ENCODE measurements around the gene ODF2.
"Not testable (repeated sequence)": the region's sequence is repeated elsewhere in the genome, so short reads cannot be mapped to it uniquely, and the experiment has no call there.

The ODF2 gene

DNA sequence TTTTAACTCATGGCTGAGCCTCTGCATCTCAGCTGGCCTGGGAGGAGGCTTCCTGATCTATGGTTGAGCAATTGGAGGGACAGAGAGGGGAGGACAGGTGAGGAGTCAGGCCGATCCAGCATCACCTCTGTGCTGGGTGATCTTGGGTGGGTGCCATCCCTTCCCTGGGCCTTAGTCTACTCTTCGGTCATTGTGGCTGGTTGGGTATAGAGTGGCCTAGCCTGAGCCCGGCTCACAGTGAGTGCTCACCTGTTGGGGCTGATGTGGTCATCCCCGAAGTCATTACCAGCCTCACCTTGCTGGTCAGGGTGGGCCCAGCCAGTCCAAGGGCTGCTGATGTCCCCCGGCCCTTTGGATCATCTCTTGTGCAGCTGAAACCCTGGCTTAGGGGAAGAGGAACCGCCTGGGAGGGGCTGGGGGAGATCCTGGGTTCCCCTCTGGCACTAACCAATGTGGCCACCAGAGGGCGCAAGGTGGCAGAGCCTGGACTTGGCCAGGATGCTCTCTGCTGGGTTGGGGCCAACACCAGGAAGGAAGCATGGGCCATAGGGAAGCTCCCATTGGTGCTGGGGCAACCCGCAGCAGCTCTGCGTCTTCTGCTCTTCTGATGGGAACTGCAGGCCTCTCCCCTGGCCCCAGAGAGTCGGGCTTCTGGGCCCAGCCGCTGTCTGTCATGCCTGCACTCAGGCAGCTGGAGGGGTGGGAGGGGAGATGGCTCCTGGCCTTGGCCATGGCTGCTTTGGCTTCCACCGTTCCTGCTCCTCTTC, 17.3 kb upstream of the ODF2 start:
- Histone ChIP-seq H4K8ac (ENCODE audit: low read depth, low read length) (no peak overlapping the region), H4K5ac (ENCODE audit: low read length) (no peak overlapping the region), H3K56ac (ENCODE audit: low read length) (peak overlapping the region; percentile 31), H3K9ac (ENCODE audit: low read length) (no peak overlapping the region), H3K27ac (ENCODE audit: low read depth, low read length) (no peak overlapping the region), H3K79me1 (ENCODE audit: low read length) (no peaks in the 10 kb centered on the region), H3K4me2 (ENCODE audit: low read length) (no peak overlapping the region), H3K27me3 (ENCODE audit: insufficient read depth, low read length, poor library complexity) (no peaks in the 10 kb centered on the region), H3K18ac (ENCODE audit: low read length) (no peak overlapping the region), H3K4me3 (ENCODE audit: low read length) (no peak overlapping the region), H3K36me3 (ENCODE audit: control insufficient read depth, insufficient read depth, low read length) (no peaks in the 10 kb centered on the region), H3K4ac (ENCODE audit: low read depth, low read length) (no peak overlapping the region), H3K23ac (ENCODE audit: low read length) (no peak overlapping the region), H3K4me1 (ENCODE audit: control insufficient read depth, low read depth, low read length) (no peaks in the 10 kb centered on the region), H2BK5ac (ENCODE audit: low read length) (no peak overlapping the region), H2BK15ac (replicated peaks; ENCODE audit: low read depth) (no peak overlapping the region), H3K79me2 (ENCODE audit: control insufficient read depth, insufficient read depth, low read length) (no peaks in the 10 kb centered on the region), H2BK120ac (ENCODE audit: low read depth, low read length) (no peak overlapping the region), H2AK5ac (ENCODE audit: low read length) (no peak overlapping the region)
- WGBS (ENCODE audit: extremely low coverage, insufficient coverage, low lambda C conversion rate): no CpG with 5 or more reads among the region's 12 CpGs
- peak; percentile 91 for DNase-seq

DNA sequence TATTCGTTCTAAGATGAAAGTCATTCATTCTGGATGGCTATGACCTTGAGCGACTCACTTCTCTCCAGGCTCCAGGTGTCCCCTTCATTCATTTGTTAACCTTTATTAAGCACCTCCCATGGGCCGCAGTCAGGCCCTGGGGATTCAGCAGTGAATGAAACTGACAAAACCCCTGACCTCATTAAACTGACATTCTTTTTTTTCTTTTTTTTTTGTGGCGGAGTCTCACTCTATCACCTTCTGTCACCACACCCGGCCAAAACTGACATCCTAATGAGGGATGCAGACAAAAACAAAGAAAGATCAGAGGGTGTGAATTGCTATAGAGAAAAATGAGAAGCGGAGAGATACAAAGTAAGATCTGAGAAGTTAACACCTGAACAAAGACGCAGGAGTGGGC, 16.5 kb upstream of the ODF2 start:
- Histone ChIP-seq H3K23ac (ENCODE audit: low read length) (no peak overlapping the region), H3K79me1 (ENCODE audit: low read length) (no peaks in the 10 kb centered on the region), H3K79me2 (ENCODE audit: control insufficient read depth, insufficient read depth, low read length) (no peaks in the 10 kb centered on the region), H4K5ac (ENCODE audit: low read length) (no peak overlapping the region), H3K56ac (ENCODE audit: low read length) (no peak overlapping the region), H3K4me3 (ENCODE audit: low read length) (no peak overlapping the region), H2AK5ac (ENCODE audit: low read length) (no peak overlapping the region), H3K4me2 (ENCODE audit: low read length) (no peak overlapping the region), H2BK5ac (ENCODE audit: low read length) (no peak overlapping the region), H3K27ac (ENCODE audit: low read depth, low read length) (no peak overlapping the region), H2BK15ac (replicated peaks; ENCODE audit: low read depth) (no peak overlapping the region), H4K8ac (ENCODE audit: low read depth, low read length) (no peak overlapping the region), H3K4me1 (ENCODE audit: control insufficient read depth, low read depth, low read length) (no peaks in the 10 kb centered on the region), H3K4ac (ENCODE audit: low read depth, low read length) (no peak overlapping the region), H3K36me3 (ENCODE audit: control insufficient read depth, insufficient read depth, low read length) (no peaks in the 10 kb centered on the region), H3K9ac (ENCODE audit: low read length) (no peak overlapping the region), H2BK120ac (ENCODE audit: low read depth, low read length) (no peak overlapping the region), H3K18ac (ENCODE audit: low read length) (no peak overlapping the region), H3K27me3 (ENCODE audit: insufficient read depth, low read length, poor library complexity) (no peaks in the 10 kb centered on the region)
- no CpG with 5 or more reads among the region's 7 CpGs for WGBS (ENCODE audit: extremely low coverage, insufficient coverage, low lambda C conversion rate)
- no peak for DNase-seq

DNA sequence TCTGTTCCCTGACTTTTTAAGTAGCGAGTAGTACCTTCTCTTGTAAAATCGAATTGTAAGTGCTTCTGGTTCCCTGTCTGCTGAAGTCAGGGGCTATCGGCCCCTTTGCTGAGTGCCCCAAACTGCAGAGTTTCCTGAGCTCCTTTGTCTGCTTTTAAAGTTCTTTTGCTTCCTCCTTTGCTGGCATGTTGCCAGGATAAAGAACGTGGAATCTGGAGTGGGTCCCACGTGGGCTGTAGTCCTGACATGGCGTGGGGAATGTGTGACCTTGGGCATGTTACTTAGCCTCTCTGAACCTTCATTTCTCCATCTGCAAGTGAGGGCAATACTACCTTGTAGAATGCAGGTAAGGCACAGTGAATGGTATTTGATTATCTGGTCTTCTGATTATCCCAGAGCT, 13.7 kb upstream of the ODF2 start:
- H3K79me2 ChIP-seq (ENCODE audit: control insufficient read depth, insufficient read depth, low read length): no peaks in the 10 kb centered on the region
- no peaks in the 10 kb centered on the region for H3K27me3 ChIP-seq (ENCODE audit: insufficient read depth, low read length, poor library complexity)
- no peaks in the 10 kb centered on the region for H3K4me1 ChIP-seq (ENCODE audit: control insufficient read depth, low read depth, low read length)
- H4K8ac ChIP-seq (ENCODE audit: low read depth, low read length): no peak overlapping the region
- no peak overlapping the region for H2BK120ac ChIP-seq (ENCODE audit: low read depth, low read length)
- DNase-seq: no peak
- no peak overlapping the region for H3K23ac ChIP-seq (ENCODE audit: low read length)
- no peak overlapping the region for H2BK15ac ChIP-seq (replicated peaks; ENCODE audit: low read depth)
- no CpG with 5 or more reads among the region's 6 CpGs for whole genome bisulfite sequencing (ENCODE audit: extremely low coverage, insufficient coverage, low lambda C conversion rate)
- no peak overlapping the region for H3K4ac ChIP-seq (ENCODE audit: low read depth, low read length)
- H3K27ac ChIP-seq (ENCODE audit: low read depth, low read length): no peak overlapping the region
- no peak overlapping the region for H3K56ac ChIP-seq (ENCODE audit: low read length)
- H4K5ac ChIP-seq (ENCODE audit: low read length): no peak overlapping the region
- no peak overlapping the region for H3K4me3 ChIP-seq (ENCODE audit: low read length)
- no peak overlapping the region for H3K18ac ChIP-seq (ENCODE audit: low read length)
- H3K36me3 ChIP-seq (ENCODE audit: control insufficient read depth, insufficient read depth, low read length): no peaks in the 10 kb centered on the region
- H3K4me2 ChIP-seq (ENCODE audit: low read length): no peak overlapping the region
- no peaks in the 10 kb centered on the region for H3K79me1 ChIP-seq (ENCODE audit: low read length)
- no peak overlapping the region for H3K9ac ChIP-seq (ENCODE audit: low read length)
- H2AK5ac ChIP-seq (ENCODE audit: low read length): no peak overlapping the region
- H2BK5ac ChIP-seq (ENCODE audit: low read length): no peak overlapping the region

DNA sequence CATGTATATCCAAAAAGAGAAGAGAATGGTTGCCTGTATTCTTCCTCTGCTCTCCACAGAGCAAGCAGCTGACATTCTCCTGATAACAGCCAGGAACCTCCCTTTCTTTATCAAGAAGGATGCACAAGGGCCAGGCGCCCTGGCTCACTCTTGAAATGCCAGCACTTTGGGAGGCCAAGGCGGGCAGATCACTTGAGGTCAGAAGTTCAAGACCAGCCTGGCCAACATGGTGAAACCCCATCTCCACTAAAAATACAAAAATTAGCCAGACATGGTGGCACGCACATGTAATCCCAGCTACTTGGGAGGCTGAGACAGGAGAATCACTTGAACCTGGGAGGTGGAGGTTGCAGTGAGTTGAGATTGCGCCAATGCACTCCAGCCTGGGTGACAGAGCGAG, 9.3 kb upstream of the ODF2 start:
- DNase-seq; H3K27me3 ChIP-seq (ENCODE audit: insufficient read depth, low read length, poor library complexity); H2AK5ac ChIP-seq (ENCODE audit: low read length); H3K27ac ChIP-seq (ENCODE audit: low read depth, low read length); H3K4me1 ChIP-seq (ENCODE audit: control insufficient read depth, low read depth, low read length); H3K4me2 ChIP-seq (ENCODE audit: low read length); H3K23ac ChIP-seq (ENCODE audit: low read length); H2BK15ac ChIP-seq (replicated peaks; ENCODE audit: low read depth); H3K79me2 ChIP-seq (ENCODE audit: control insufficient read depth, insufficient read depth, low read length); H3K4ac ChIP-seq (ENCODE audit: low read depth, low read length); H3K4me3 ChIP-seq (ENCODE audit: low read length); H3K79me1 ChIP-seq (ENCODE audit: low read length); H3K9ac ChIP-seq (ENCODE audit: low read length); H3K18ac ChIP-seq (ENCODE audit: low read length); H4K5ac ChIP-seq (ENCODE audit: low read length); H2BK120ac ChIP-seq (ENCODE audit: low read depth, low read length); H4K8ac ChIP-seq (ENCODE audit: low read depth, low read length); H3K36me3 ChIP-seq (ENCODE audit: control insufficient read depth, insufficient read depth, low read length); H3K56ac ChIP-seq (ENCODE audit: low read length); H2BK5ac ChIP-seq (ENCODE audit: low read length): not testable (repeated sequence)
- WGBS (ENCODE audit: extremely low coverage, insufficient coverage, low lambda C conversion rate): no CpG with 5 or more reads among the region's 5 CpGs

DNA sequence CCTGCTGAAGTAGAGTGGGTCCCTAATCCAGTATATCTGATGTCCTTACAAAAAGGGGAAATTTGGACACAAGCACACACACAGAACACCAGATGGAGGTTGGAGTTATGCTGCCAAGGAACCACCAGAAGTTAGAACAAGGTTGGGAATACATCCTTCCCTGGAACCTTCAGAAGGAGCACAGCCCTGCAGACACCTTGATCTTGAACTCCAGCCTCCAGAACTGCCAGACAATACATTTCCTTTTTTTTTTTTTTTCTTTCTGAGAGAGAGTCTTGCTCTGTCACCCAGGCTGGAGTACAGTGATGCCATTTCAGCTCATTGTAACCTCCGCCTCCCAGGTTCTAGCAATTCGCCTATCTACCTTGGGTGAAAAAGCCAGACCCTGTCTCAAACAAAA, 7.1 kb upstream of the ODF2 start:
- Histone ChIP-seq H3K4me2 (ENCODE audit: low read length) (no peak overlapping the region), H4K5ac (ENCODE audit: low read length) (no peak overlapping the region), H3K56ac (ENCODE audit: low read length) (no peak overlapping the region), H3K36me3 (ENCODE audit: control insufficient read depth, insufficient read depth, low read length) (no peaks in the 10 kb centered on the region), H3K9ac (ENCODE audit: low read length) (no peak overlapping the region), H2BK15ac (replicated peaks; ENCODE audit: low read depth) (no peak overlapping the region), H3K4me3 (ENCODE audit: low read length) (no peak overlapping the region), H3K27me3 (ENCODE audit: insufficient read depth, low read length, poor library complexity) (no peaks in the 10 kb centered on the region), H3K4me1 (ENCODE audit: control insufficient read depth, low read depth, low read length) (no peaks in the 10 kb centered on the region), H4K8ac (ENCODE audit: low read depth, low read length) (no peak overlapping the region), H3K27ac (ENCODE audit: low read depth, low read length) (no peak overlapping the region), H3K23ac (ENCODE audit: low read length) (no peak overlapping the region), H3K79me1 (ENCODE audit: low read length) (no peaks in the 10 kb centered on the region), H2BK5ac (ENCODE audit: low read length) (no peak overlapping the region), H3K4ac (ENCODE audit: low read depth, low read length) (no peak overlapping the region), H2AK5ac (ENCODE audit: low read length) (no peak overlapping the region), H3K18ac (ENCODE audit: low read length) (no peak overlapping the region), H3K79me2 (ENCODE audit: control insufficient read depth, insufficient read depth, low read length) (no peaks in the 10 kb centered on the region), H2BK120ac (ENCODE audit: low read depth, low read length) (no peak overlapping the region)
- whole genome bisulfite sequencing (ENCODE audit: extremely low coverage, insufficient coverage, low lambda C conversion rate): no CpG with 5 or more reads among the region's 2 CpGs
- no peak for DNase-seq

DNA sequence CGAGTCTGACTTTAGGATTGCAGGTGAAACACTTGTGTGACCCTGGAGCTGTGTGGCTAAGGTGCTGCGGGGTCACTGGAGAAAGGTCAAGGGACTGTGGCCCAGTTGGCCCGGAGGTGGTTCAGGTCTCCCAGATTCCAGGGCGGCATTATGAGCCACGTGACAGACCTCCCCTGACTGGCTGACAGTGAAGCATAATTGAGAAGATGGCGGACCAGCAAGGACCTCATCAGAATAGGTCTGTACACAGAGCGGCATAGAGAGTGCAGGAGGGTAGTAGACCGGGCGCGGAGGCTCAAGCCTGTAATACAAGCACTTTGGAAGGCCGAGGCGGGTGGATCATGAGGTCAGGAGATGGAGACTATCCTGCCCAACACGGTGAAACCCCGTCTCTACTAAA, 815 bp upstream of the ODF2 start:
- Histone ChIP-seq H3K79me1 (ENCODE audit: low read length) (peaks cover 5% of the 10 kb centered on the region), H3K4me2 (ENCODE audit: low read length) (no peak overlapping the region), H3K4me1 (ENCODE audit: control insufficient read depth, low read depth, low read length) (peaks cover 5% of the 10 kb centered on the region), H3K4me3 (ENCODE audit: low read length) (no peak overlapping the region), H2BK5ac (ENCODE audit: low read length) (no peak overlapping the region), H3K79me2 (ENCODE audit: control insufficient read depth, insufficient read depth, low read length) (no peaks in the 10 kb centered on the region), H3K27ac (ENCODE audit: low read depth, low read length) (no peak overlapping the region), H2BK120ac (ENCODE audit: low read depth, low read length) (no peak overlapping the region), H2BK15ac (replicated peaks; ENCODE audit: low read depth) (no peak overlapping the region), H3K27me3 (ENCODE audit: insufficient read depth, low read length, poor library complexity) (no peaks in the 10 kb centered on the region), H4K5ac (ENCODE audit: low read length) (no peak overlapping the region), H3K23ac (ENCODE audit: low read length) (no peak overlapping the region), H2AK5ac (ENCODE audit: low read length) (no peak overlapping the region), H3K18ac (ENCODE audit: low read length) (no peak overlapping the region), H3K4ac (ENCODE audit: low read depth, low read length) (no peak overlapping the region), H3K36me3 (ENCODE audit: control insufficient read depth, insufficient read depth, low read length) (peaks cover 3% of the 10 kb centered on the region), H3K56ac (ENCODE audit: low read length) (no peak overlapping the region), H4K8ac (ENCODE audit: low read depth, low read length) (no peak overlapping the region), H3K9ac (ENCODE audit: low read length) (no peak overlapping the region)
- DNase-seq: no peak
- WGBS (ENCODE audit: extremely low coverage, insufficient coverage, low lambda C conversion rate): no CpG with 5 or more reads among the region's 14 CpGs
